Transverse colon (tissue), 3 donors: ENCODE results near the gene APOB.

Source experiments
- EP300 ChIP-seq: sonication (generic); formaldehyde crosslinking; IDR thresholded peaks from one replicate; pipeline ENCODE4 v1.6.1; 2017; ENCODE audit warnings: antibody characterized with exemption, low read depth
- POLR2A ChIP-seq: fragments of 450-650 bp; IDR thresholded peaks from one replicate; pipeline ENCODE4 v1.6.1; 2016; ENCODE audit warnings: antibody characterized with exemption, mild to moderate bottlenecking, moderate library complexity
- POLR2AphosphoS5 ChIP-seq, 3 donors: sonication (generic); formaldehyde crosslinking; IDR thresholded peaks; one replicate each; pipeline ENCODE4 v1.6.1; 2016; ENCODE audit warnings: antibody characterized with exemption in 3 of 3

DNA sequence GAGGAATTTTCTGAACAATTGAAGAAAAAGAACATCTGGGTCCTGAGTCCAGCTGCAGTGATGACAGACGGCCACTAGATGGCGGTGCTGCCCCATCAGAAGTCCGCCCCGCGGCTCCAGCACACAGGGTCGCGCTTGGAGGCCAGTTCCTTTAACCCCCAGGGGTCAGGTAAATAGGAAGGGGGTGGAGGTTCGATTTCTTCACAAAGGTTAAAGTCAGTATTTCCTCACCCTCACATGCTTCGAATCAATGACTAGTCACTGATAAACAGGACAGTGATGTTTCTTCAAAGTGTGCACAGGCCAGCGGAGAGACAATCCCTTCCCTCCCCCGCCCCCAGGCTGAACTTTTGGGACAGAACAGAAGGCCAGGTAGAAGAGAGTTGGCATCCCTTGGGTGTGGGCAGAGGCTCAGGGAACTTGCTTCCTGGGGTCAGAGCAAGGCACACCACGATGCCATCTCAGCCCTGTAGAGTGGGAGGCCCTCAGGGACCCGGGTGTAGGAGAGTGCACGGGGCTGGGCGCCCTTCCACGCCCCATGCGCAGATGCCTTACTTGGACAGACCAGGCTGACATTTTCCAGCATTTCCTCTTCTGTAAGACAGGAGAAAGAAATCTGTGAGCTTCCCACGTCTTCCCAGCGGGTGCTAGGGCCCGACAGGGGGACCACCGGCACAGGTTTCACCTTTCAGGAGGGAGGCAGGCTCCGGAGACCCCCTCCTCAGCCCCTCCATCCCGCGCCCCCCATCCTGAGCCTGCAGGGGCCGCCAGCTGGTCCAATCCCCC lies 722 bp downstream of the APOB start:
- TF ChIP-seq EP300 (no peak), POLR2AphosphoS5 (IDR thresholded peaks at IDR 0.05) (no peak), POLR2A (no peak)
